ELF-1 (cell line): ENCODE data around the gene OSBPL1A.
A peak's percentile ranks its signal among the peaks of the same experiment; 100 is the strongest.
"Not testable (repeated sequence)": the region's sequence is repeated elsewhere in the genome, so short reads cannot be mapped to it uniquely, and the experiment has no call there.

Experiments used
- DNase-seq: peaks from one replicate; pipeline ENCODE4 v3.0.0-alpha.2; 2016; ENCODE audit warnings: low read depth, low spot score

OSBPL1A gene

DNA sequence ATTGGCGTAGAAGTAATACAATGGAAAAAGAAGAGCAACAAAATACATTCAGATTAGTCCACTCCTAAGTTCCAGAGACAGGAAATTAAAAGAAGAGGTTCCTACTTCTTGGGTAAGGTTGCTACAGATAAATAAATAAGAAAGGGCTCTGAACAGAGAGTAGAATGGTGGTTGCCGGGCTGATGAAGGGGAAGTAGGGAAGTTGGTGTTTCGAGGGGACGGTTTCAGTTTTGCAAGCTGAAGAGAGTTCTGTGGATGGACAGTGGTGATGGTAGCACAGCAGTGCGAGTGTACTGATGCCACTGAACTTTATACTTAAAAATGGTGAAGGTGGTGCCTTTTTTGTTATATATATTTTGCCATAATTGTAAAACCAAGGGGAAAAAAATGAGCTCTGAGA, 210.6 kb downstream of the OSBPL1A start:
- DNase-seq: no peak

GRCh38 chr18:24185805-24186204, 211.8 kb downstream of the OSBPL1A start:
- DNase-seq: no peak

GRCh38 chr18:24181806-24182205, 215.8 kb downstream of the OSBPL1A start:
- DNase-seq: no peak

DNA sequence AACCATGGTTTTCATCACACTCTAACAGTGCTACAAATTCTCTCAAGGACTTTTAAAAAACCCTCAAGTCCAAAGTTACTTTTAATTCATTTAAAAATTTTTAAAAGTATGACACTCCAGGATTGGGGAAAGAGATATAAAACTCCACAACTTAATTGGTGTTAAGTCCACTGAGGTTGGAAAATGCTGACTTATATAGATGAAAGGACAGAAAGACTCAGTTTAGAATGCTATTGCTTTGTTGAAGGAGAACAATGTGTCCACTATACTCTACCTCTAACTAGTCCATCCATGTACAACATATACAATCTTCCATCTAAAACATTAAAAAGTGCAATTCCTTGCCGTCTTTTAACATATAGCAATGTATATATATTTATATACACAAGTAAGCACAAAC, 217.6 kb downstream of the OSBPL1A start:
- DNase-seq: no peak

DNA sequence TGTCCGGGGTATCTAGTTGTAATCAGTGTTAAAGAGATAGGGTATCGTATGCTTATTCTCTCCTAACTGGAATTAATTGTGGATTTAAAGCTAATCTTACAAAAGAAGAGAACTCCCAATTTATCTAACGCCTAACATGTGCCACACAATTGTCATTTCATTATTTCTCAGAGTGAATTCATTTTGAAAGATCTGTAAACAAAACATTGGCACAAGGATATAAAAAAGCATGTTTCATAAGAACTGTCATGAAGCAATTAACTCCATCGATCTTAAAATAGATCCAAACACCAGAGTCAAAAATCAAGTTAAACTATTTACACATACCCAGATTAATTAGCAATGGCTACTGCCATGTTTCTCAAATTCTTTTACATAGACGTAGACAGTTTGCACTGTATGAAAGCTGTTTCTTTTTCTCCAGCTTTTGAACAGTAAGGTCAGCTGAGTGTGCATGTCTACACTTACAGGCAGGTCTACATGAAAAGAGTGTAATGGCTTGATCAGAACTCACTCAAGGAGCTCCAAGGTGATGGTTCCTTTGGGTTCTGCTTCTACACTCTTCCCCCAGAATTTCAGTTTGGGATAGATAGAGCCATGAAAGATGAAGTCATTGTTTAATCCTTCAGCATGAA, 220.0 kb downstream of the OSBPL1A start:
- DNase-seq: no peak

GRCh38 chr18:24176727-24177416, 220.8 kb downstream of the OSBPL1A start:
- DNase-seq: peak; percentile 74

- no peak for DNase-seq
Measured at GRCh38 chr18:24173997-24174396, 223.6 kb downstream of the OSBPL1A start.

DNA sequence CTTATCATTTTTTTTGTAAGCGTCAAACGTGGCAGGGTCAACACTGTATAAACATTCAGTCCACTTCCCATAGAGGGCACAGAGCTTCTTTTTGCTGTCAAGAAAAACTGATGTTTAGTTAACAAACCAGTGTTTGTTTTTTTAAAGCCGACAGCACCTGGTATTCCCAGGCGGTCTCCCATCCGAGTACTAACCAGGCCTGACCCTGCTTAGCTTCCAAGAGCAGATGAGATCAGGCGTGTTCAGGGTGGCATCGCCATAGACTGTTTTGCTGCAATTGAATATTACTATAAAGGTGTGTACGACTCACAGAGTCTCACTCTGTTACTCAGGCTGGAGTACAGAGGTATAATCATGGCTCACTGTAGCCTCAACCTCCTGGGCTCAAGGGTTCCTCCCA, 227.3 kb downstream of the OSBPL1A start:
- no peak for DNase-seq

- peak; percentile 13 for DNase-seq
Measured at GRCh38 chr18:24168496-24168895, 229.1 kb downstream of the OSBPL1A start.

GRCh38 chr18:24161304-24161703, 236.3 kb downstream of the OSBPL1A start:
- no peak for DNase-seq

- DNase-seq: no peak
Measured at GRCh38 chr18:24160086-24160485, 237.5 kb downstream of the OSBPL1A start.

DNA sequence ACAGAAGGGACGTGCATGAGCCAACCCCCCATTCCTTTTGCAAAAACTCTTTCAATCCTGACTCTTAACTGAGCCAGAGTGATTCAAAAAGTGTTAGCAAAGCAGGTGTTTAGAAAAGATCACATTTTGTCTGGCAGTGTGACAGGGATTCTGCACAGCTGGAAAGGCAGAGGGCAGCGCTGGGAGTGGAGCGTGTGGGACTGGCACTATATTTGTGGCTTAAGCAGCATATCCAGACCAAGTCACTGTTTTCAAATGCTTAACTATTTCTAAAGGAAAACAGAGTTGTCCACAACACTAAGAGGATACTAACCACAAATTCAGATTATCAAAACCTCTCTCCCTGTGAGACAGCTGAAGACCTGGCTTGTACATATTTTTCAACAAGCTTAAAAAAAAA, 239.8 kb downstream of the OSBPL1A start:
- DNase-seq: no peak

GRCh38 chr18:24153397-24153796, 244.2 kb downstream of the OSBPL1A start:
- DNase-seq: no peak

- DNase-seq: not testable (repeated sequence)
Measured at GRCh38 chr18:24149591-24149990, 248.0 kb downstream of the OSBPL1A start.

GRCh38 chr18:24142376-24142775, 255.2 kb downstream of the OSBPL1A start:
- no peak for DNase-seq

DNA sequence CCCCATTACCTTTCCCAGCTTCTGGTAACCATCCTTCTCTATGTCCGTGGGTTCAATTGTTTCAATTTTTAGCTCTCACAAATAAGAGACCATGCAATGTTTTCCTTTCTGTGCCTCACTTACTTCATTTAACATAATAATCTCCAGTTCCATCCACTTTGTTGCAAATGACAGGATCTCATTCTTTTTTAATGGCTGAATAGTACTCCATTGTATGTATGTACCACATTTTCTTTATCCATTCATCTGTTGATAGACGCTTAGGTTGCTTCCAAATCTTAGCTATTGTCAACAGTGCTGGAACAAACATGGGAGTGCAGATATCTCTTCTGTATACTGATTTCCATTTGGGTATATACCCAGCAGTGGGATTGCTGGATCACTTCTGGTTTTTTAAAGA, 256.9 kb downstream of the OSBPL1A start:
- no peak for DNase-seq

- DNase-seq: peak; percentile 92
Measured at GRCh38 chr18:24138789-24139616, 258.6 kb downstream of the OSBPL1A start, which contains the start of gene CABYR. TSS of gene CABYR (plus strand) at chr18:24139062. CDS start at chr18:24143115, 4,053 bp downstream.

DNA sequence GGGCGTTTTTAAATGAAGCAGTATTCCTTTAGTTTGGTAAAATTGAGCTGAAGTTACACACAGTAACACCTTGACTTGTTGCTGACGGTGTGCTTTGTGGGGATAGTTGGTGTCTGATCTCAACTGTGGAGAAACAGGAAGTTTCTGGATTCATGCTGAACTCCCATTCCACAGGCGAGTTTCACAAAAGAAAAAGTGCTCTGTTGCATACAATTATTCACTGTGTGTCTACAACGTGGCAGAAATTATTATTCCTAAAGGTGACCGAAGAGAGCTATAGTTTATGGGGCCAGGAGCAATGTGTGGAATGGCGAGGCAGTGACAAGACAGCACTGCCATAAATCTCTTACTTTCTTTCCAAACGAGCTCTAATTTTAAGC, 259.2 kb downstream of the OSBPL1A start:
- DNase-seq: no peak

DNA sequence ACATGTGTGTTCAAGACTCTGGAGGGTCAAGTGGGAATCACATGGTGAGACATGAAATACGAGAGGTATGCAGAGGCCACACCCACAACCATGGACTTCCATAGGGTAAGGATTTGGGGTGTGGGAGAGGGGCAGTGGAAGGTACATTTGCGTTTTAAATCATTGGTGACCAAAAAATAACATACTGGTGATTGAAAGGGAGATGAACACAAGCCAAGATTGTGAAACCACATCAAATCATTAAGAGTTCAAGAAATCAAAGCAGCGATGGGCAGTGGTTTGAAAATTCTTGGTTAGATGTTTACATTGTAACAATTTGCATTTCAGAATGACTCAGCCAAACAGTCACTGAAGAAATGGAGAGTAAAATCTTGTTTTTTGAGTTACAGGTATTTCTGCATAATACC, 260.7 kb downstream of the OSBPL1A start:
- DNase-seq: no peak

DNA sequence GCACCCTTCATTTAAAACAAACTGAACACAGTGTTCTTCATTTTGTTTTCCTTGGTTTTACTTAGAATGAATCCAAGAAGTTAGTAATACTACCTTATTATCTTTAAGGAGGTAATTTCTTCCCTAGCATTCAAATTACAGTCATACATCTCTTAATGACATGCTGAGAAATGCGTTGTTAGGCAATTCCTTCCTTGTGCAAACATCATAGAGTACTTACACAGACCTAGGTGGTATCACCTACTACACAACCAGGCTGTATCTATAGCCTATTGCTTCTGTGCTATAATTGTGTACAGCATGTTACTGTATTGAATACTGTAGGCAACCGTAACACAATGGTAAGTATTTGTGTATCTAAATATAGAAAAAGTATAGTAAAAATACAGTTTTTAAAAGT, 267.1 kb downstream of the OSBPL1A start:
- DNase-seq: no peak

GRCh38 chr18:24128700-24129099, 268.9 kb downstream of the OSBPL1A start:
- no peak for DNase-seq

DNA sequence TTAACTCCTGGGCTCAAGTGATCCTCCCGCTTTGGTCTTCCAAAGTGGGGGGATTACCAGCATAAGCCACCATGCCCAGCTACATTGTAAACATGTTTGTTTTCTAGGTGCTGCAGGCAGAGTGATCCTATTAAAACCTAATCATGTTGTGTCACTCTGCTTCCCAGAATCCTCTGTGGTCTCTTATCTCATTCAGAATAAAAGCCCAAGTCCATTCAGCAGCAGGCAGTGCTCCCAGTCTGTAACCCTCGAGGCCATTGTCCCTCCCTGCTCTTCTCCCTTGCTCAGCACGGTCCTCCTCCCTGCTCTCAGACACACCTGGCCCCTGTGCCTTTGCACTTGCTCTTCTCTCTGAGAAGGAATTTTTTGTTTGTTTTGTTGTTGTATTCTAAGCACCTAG, 269.9 kb downstream of the OSBPL1A start:
- DNase-seq: no peak
